Panc1 (cell line): ENCODE measurements around the gene MRPL40. TPM values are rescaled to one million over a fixed set of nuclear protein-coding genes. Genes with fewer than 3 reads are reported as not detected.
"Not testable (repeated sequence)": the region's sequence is repeated elsewhere in the genome, so short reads cannot be mapped to it uniquely, and the experiment has no call there.

Experiments used
- ATAC-seq: fragments of 200-7000 bp; cut with Tn5 transposase; 2 replicates; pipeline ENCODE4 v1.9.1; 2020; ENCODE audit warnings: mild to moderate bottlenecking, moderate library complexity
- BruUV-seq: library from RNA; stranded (reverse); fragments of 400-500 nt; replicated peaks from 2 replicates; lab custom pipeline; 2021; lab: Mats Ljungman, UMichigan
- CTCF ChIA-PET: fragments of 300-600 bp; sonication (Branson Sonifier 250); formaldehyde crosslinking; loops from one replicate; lab custom pipeline; 2022; ENCODE audit warnings: antibody characterized with exemption; lab: Charles Lee
- POLR2A ChIA-PET: fragments of 300-600 bp; sonication (Branson Sonifier 250); formaldehyde crosslinking; loops from one replicate; lab custom pipeline; 2022; ENCODE audit warnings: antibody characterized with exemption; lab: Charles Lee
- DNase-seq: peaks from one replicate; pipeline ENCODE4 v3.0.0-alpha.2; 2010; ENCODE audit warnings: low read depth, low spot score
- H3K27ac ChIP-seq: 2 replicates; pipeline ENCODE4 v1.5.1; 2011; ENCODE audit warnings: mild to moderate bottlenecking, low read length, inconsistent platforms
- H3K27me3 ChIP-seq: fragments of 200-500 bp; sonication (Bioruptor generic); 2 replicates; pipeline ENCODE4 v1.6.0; 2014; ENCODE audit warnings: low read length, inconsistent platforms; ENCODE audit not compliant: control insufficient read depth, insufficient read depth
- H3K36me3 ChIP-seq: fragments of 200-500 bp; sonication (Bioruptor generic); 2 replicates; pipeline ENCODE4 v1.5.1; 2014; ENCODE audit warnings: inconsistent platforms, mild to moderate bottlenecking, low read length, moderate library complexity; ENCODE audit not compliant: control insufficient read depth, insufficient read depth
- H3K4me1 ChIP-seq: 2 replicates; pipeline ENCODE4 v1.5.1; 2011; ENCODE audit warnings: inconsistent platforms, mild to moderate bottlenecking, low read length, moderate library complexity; ENCODE audit not compliant: control insufficient read depth, insufficient read depth
- H3K4me3 ChIP-seq, 2 experiments: 2 replicates each; pipeline ENCODE4 v1.5.1; 2011 to 2012; ENCODE audit warnings: low read depth in 2 of 2, low read length in 2 of 2, mild to moderate bottlenecking in 2 of 2, inconsistent platforms in 1 of 2, moderate library complexity in 1 of 2
- H3K9me3 ChIP-seq: fragments of 200-500 bp; sonication (Bioruptor generic); 2 replicates; pipeline ENCODE4 v1.5.1; 2014; ENCODE audit warnings: low read depth, mild to moderate bottlenecking, inconsistent platforms, low read length, moderate library complexity; ENCODE audit not compliant: control insufficient read depth, insufficient read depth
- CTCF ChIP-seq: fragments of 450-650 bp; IDR thresholded peaks from 2 replicates; pipeline ENCODE4 v1.5.1; 2017; ENCODE audit warnings: mild to moderate bottlenecking
- POLR2AphosphoS5 ChIP-seq: IDR thresholded peaks from 2 replicates; pipeline ENCODE4 v1.6.1; 2012; ENCODE audit warnings: mild to moderate bottlenecking, low read depth, low read length, moderate library complexity
- REST ChIP-seq, 2 experiments: IDR thresholded peaks; 2 replicates each; pipeline ENCODE4 v1.6.1; 2011 to 2012; ENCODE audit warnings: low read depth in 2 of 2, control low read depth in 1 of 2, low read length in 1 of 2, mild to moderate bottlenecking in 1 of 2, moderate library complexity in 1 of 2; ENCODE audit not compliant: insufficient read depth in 1 of 2
- SIN3A ChIP-seq: IDR thresholded peaks from 2 replicates; pipeline ENCODE4 v1.6.1; 2012; ENCODE audit warnings: low read depth, mild to moderate bottlenecking, low read length, moderate library complexity, borderline replicate concordance; ENCODE audit not compliant: insufficient read depth
- TCF7L2 ChIP-seq: IDR thresholded peaks from 2 replicates; pipeline ENCODE4 v1.6.1; 2011; ENCODE audit warnings: mild to moderate bottlenecking, low read depth, low read length, inconsistent platforms
- in situ Hi-C: cut with HindIII; loops from 2 replicates; pipeline ENCODE4 v1.10.0; 2016; ENCODE audit warnings: low sequenced_read_pairs, low pct_unique_long_range_greater_than_20kb
- intact Hi-C: fragments of 100-400 bp; cut with micrococcal nuclease; formaldehyde crosslinking; loops from one replicate; pipeline ENCODE4 v1.10.0; 2022; ENCODE audit not compliant: unreplicated experiment
- total RNA-seq: library from RNA; stranded (reverse); gene quantifications from one replicate; pipeline ENCODE4 v1.2.1, GENCODE V29; 2021; ENCODE audit not compliant: unreplicated experiment

MRPL40 gene
- total RNA-seq, 1 experiment from 2014 or later, result 36.3 TPM

- no peak for TF ChIP-seq REST (IDR thresholded peaks at IDR 0.05; ENCODE audit: insufficient read depth in 1 of 2, low read depth in 2 of 2, low read length in 1 of 2)
- no peak for TF ChIP-seq TCF7L2
- TF ChIP-seq CTCF, result no peak
- no peak for TF ChIP-seq SIN3A
- TF ChIP-seq POLR2AphosphoS5, result no peak
- ChIA-PET POLR2A (no interaction called here), CTCF (no interaction called here)
- Histone ChIP-seq H3K27ac (no peak overlapping the region), H3K36me3 (peaks cover 4% of the 10 kb centered on the region; the same call in 1 of the 2 replicates), H3K4me1 (peaks cover 1% of the 10 kb centered on the region; the same call in 1 of the 2 replicates), H3K4me3 (no peak overlapping the region), H3K27me3 (no peaks in the 10 kb centered on the region), H3K9me3 (no peaks in the 10 kb centered on the region)
- no TSS peak for BruUV-seq
- ATAC-seq, result no peak
- no peak for DNase-seq
- intact Hi-C loops (no loop called here), in situ Hi-C loops (no loop called here)
Observed at GRCh38 chr22:19434829-19435580, 2.7 kb downstream of the MRPL40 start.

GRCh38 chr22:19436444-19437161, 4.3 kb downstream of the MRPL40 start:
- POLR2A ChIA-PET, CTCF ChIA-PET, DNase-seq, H3K27me3 ChIP-seq, H3K27ac ChIP-seq, intact Hi-C loops, H3K36me3 ChIP-seq, ATAC-seq, H3K9me3 ChIP-seq, BruUV-seq, H3K4me3 ChIP-seq, H3K4me1 ChIP-seq, in situ Hi-C loops: not testable (repeated sequence)

GRCh38 chr22:19438298-19438697, 6.0 kb downstream of the MRPL40 start:
- Histone ChIP-seq H3K4me1 (no peaks in the 10 kb centered on the region), H3K9me3 (no peaks in the 10 kb centered on the region), H3K36me3 (no peaks in the 10 kb centered on the region; the same call in 1 of the 2 replicates), H3K4me3 (no peak overlapping the region), H3K27me3 (no peaks in the 10 kb centered on the region), H3K27ac (no peak overlapping the region)
- no TSS peak for BruUV-seq
- CTCF ChIA-PET, result no interaction called here
- POLR2A ChIA-PET, result interaction anchor here (0.7 kb wide), 2 partner anchors 26 to 243 kb away, joined by 3 to 8 read pairs; no protein-coding TSS in a partner anchor
- ATAC-seq (no peak), DNase-seq (no peak)
- in situ Hi-C loops, result no loop called here
- no peak for TF ChIP-seq POLR2AphosphoS5
- no peak for TF ChIP-seq REST (IDR thresholded peaks at IDR 0.05; ENCODE audit: insufficient read depth in 1 of 2, low read depth in 2 of 2, low read length in 1 of 2)
- TF ChIP-seq TCF7L2, result no peak
- TF ChIP-seq SIN3A, result no peak
- no peak for TF ChIP-seq CTCF
- intact Hi-C loops, result no loop called here
